ENCODE measurements around the gene SECISBP2L. TPM values are rescaled to one million over a fixed set of nuclear protein-coding genes. Genes with fewer than 3 reads are reported as not detected.

SECISBP2L gene
- total RNA-seq, 4 donors from 2014 or later = 23.7 to 27.5 (median 24.5) TPM

DNA sequence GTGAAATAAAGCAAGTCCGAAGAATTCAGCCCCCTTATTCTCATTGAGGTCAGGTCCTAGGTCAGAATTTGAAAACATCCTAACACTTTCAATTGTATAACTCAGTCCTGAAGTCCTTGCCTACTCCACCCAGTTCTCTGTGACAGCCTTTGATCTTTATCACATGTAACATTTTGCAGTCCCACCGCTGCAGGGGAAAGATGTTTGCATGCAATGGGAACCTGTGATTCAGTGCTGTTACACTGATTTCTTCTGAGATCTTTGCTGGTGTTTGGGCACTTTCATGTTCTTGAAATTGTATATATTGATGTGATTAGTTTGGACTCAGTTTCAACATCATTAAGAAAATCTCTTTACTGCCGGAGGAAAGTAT is 18.0 kb upstream of the SECISBP2L start:
- H3K27ac ChIP-seq = no peak overlapping the region
- no peaks in the 10 kb centered on the region for H3K9me3 ChIP-seq
- DNase-seq (no peak), ATAC-seq (no peak)
- intact Hi-C loops (cut with DNase I; ENCODE audit: low total_unique reads) (no loop called here), in situ Hi-C loops (cut with MboI; ENCODE audit: low sequenced_read_pairs in 4 of 4) (no loop called here)
- no peaks in the 10 kb centered on the region for H3K27me3 ChIP-seq
- no peaks in the 10 kb centered on the region for H3K36me3 ChIP-seq
- TF ChIP-seq, protein P1, sequence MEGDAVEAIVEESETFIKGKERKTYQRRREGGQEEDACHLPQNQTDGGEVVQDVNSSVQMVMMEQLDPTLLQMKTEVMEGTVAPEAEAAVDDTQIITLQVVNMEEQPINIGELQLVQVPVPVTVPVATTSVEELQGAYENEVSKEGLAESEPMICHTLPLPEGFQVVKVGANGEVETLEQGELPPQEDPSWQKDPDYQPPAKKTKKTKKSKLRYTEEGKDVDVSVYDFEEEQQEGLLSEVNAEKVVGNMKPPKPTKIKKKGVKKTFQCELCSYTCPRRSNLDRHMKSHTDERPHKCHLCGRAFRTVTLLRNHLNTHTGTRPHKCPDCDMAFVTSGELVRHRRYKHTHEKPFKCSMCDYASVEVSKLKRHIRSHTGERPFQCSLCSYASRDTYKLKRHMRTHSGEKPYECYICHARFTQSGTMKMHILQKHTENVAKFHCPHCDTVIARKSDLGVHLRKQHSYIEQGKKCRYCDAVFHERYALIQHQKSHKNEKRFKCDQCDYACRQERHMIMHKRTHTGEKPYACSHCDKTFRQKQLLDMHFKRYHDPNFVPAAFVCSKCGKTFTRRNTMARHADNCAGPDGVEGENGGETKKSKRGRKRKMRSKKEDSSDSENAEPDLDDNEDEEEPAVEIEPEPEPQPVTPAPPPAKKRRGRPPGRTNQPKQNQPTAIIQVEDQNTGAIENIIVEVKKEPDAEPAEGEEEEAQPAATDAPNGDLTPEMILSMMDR (IDR thresholded peaks at IDR 0.05 in 4 of 5, conservative IDR thresholded peaks at IDR 0.05 in 1 of 5) = no peak
- TF ChIP-seq POLR2A (IDR thresholded peaks at IDR 0.05) = no peak
- no peak overlapping the region for H3K4me3 ChIP-seq
- H3K4me1 ChIP-seq = no peaks in the 10 kb centered on the region

DNA sequence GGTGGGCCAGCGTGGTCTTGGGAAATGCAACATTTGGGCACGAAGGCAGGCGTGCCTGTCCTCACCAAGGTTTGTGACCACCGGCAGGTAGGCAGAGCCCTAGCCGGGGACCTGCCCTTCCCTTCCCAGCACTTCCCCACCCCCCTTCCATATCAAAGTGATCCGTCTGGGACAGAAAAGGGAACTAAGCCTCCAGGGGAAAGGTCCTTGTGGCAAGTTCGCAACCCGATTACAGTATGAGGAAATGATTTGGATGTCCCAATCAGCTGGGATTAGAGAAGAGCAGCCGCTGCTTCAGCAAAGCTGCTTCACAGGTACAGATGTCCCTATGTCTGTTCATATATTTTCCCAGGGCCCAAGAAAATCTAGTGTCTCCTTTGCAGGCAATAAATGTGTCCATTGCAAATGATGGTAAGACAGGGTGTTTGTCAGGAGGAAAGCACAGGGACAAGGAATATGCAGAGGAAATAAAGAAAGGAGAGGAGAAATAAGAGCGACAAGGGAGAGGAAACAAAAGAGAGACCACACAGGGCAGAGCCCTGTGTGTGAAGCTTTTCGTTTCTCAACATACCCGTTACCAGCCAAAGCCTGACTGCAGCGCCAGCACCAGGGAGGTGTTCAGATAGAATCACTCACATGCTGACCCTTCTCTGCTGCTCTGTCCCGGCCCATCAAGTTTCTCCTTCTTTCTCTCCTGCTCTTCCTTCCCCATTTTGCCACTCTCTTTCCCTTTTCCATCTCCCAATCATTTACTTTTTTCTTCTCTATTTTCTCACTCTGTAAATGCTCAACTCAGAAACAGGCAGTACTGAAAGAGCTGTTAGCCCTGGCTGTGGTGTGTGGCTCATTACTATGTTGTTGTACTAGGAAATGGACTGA is 17.4 kb upstream of the SECISBP2L start:
- Histone ChIP-seq H3K36me3 (no peaks in the 10 kb centered on the region), H3K4me1 (no peaks in the 10 kb centered on the region), H3K27me3 (no peaks in the 10 kb centered on the region), H3K27ac (no peak overlapping the region), H3K9me3 (no peaks in the 10 kb centered on the region), H3K4me3 (no peak overlapping the region)
- ATAC-seq (no peak), DNase-seq (no peak)
- no peak for TF ChIP-seq POLR2A (IDR thresholded peaks at IDR 0.05)
- TF ChIP-seq, protein P1 (IDR thresholded peaks at IDR 0.05 in 4 of 5, conservative IDR thresholded peaks at IDR 0.05 in 1 of 5) = no peak
- intact Hi-C loops (cut with DNase I; ENCODE audit: low total_unique reads) (no loop called here), in situ Hi-C loops (cut with MboI; ENCODE audit: low sequenced_read_pairs in 4 of 4) (no loop called here)

DNA sequence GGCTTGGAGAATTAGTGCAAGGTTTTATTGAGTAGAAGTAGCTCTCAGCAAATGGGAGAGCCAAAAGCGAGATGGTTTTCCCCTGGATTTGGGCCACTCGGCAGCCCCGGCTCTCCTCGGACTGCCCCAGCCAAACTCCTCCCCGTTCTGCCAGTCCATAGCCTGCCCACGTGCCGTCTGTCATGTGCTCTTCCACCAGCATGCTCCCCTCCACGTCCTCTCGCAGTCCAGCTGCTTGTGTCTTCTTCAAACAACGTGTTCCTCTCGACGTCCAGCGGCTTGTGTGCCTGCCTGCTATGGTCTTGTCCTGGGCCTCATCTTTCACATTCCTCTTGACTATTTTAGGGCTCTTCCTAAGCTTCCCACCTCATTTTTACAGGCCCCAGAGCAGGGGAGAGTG is 16.7 kb upstream of the SECISBP2L start:
- Histone ChIP-seq H3K36me3 (no peaks in the 10 kb centered on the region), H3K4me1 (no peaks in the 10 kb centered on the region), H3K9me3 (no peaks in the 10 kb centered on the region), H3K4me3 (no peak overlapping the region), H3K27me3 (no peaks in the 10 kb centered on the region), H3K27ac (no peak overlapping the region)
- ATAC-seq (no peak), DNase-seq (no peak)
- intact Hi-C loops (cut with DNase I; ENCODE audit: low total_unique reads) (no loop called here), in situ Hi-C loops (cut with MboI; ENCODE audit: low sequenced_read_pairs in 4 of 4) (no loop called here)
- no peak for TF ChIP-seq POLR2A (IDR thresholded peaks at IDR 0.05)
- TF ChIP-seq, protein P1 (IDR thresholded peaks at IDR 0.05 in 4 of 5, conservative IDR thresholded peaks at IDR 0.05 in 1 of 5) = no peak

DNA sequence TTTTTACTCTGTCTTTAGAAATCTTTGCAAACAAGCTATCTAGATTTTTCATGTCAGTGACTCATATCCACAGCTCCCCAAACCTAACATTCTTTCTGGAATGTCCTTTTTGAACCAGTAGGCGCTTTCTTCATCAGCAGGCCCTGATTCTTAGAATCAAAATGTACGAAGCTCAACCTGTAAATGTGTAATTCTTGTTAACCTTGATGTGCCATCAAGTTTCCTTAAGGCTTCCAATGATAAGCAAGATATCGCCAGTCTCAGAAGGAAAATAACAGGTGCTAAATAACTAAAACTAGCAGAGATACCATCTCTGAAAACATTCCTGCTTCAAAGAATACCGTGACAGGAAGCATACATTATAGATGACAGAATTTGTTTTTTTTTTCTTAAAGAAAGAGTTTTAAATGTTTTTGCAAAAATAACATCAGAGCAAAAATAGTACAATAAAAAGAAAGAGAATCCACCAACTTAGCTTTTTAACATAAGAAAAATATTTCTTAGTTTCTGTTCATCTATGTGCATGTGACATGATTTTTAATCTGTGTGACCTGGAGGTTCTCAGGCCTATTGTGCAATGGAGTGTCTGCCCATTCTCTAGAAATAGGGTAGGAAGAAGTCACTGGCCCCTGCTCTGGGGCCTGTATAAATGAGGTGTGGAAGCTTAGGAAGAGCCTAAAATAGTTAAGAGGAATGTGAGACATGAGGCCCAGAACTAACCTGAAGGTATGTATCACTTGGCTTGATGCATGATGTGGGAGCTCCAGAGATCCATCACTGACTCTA is 14.7 kb upstream of the SECISBP2L start:
- TF ChIP-seq, protein P1 (IDR thresholded peaks at IDR 0.05 in 4 of 5, conservative IDR thresholded peaks at IDR 0.05 in 1 of 5) = no peak
- no peak for TF ChIP-seq POLR2A (IDR thresholded peaks at IDR 0.05)
- H3K4me3 ChIP-seq = no peak overlapping the region
- no peak overlapping the region for H3K27ac ChIP-seq
- in situ Hi-C loops (cut with MboI; ENCODE audit: low sequenced_read_pairs in 4 of 4) = no loop called here
- intact Hi-C loops (cut with DNase I; ENCODE audit: low total_unique reads) = no loop called here
- no peaks in the 10 kb centered on the region for H3K36me3 ChIP-seq
- ATAC-seq (no peak), DNase-seq (no peak)
- no peaks in the 10 kb centered on the region for H3K27me3 ChIP-seq
- H3K4me1 ChIP-seq = no peaks in the 10 kb centered on the region
- H3K9me3 ChIP-seq = no peaks in the 10 kb centered on the region

Measured in gastrocnemius medialis (tissue), 4 donors.